HepG2 (cell line): ENCODE measurements around the gene ANKHD1. TPM values are rescaled to one million over a fixed set of nuclear protein-coding genes. Genes with fewer than 3 reads are reported as not detected.
A peak's percentile ranks its signal among the peaks of the same experiment; 100 is the strongest.

ENCODE experiments used
- EZH2 ChIP-seq: conservative IDR thresholded peaks from 2 replicates; pipeline ENCODE4 v1.6.1; 2012; ENCODE audit warnings: mild to moderate bottlenecking, low read depth, low read length, moderate library complexity
- KIAA2018 ChIP-seq: sonication (generic); formaldehyde crosslinking; IDR thresholded peaks from 2 replicates; pipeline ENCODE4 v1.5.0; 2020; ENCODE audit warnings: mild to moderate bottlenecking, missing genetic modification reagents, borderline replicate concordance
- MAFG ChIP-seq: sonication (generic); formaldehyde crosslinking; IDR thresholded peaks from 2 replicates; pipeline ENCODE4 v1.5.1; 2020; ENCODE audit warnings: mild to moderate bottlenecking, missing genetic modification reagents
- MTA1 ChIP-seq: sonication (generic); formaldehyde crosslinking; IDR thresholded peaks from 2 replicates; pipeline ENCODE4 v1.4.0; 2020; ENCODE audit warnings: missing genetic modification reagents, mild to moderate bottlenecking, borderline replicate concordance
- REPIN1 ChIP-seq: sonication (generic); formaldehyde crosslinking; IDR thresholded peaks from 2 replicates; pipeline ENCODE4 v1.8.0; 2022; ENCODE audit warnings: missing genetic modification reagents, low read depth, mild to moderate bottlenecking, borderline replicate concordance
- ZNF501 ChIP-seq: sonication (generic); formaldehyde crosslinking; IDR thresholded peaks from 2 replicates; pipeline ENCODE4 v1.5.1; 2020; ENCODE audit warnings: mild to moderate bottlenecking, moderate library complexity, missing genetic modification reagents
- ZNF770 ChIP-seq: sonication (generic); formaldehyde crosslinking; IDR thresholded peaks from 2 replicates; pipeline ENCODE4 v1.5.0; 2020; ENCODE audit warnings: mild to moderate bottlenecking, missing genetic modification reagents
- ZSCAN21 ChIP-seq: sonication (generic); formaldehyde crosslinking; IDR thresholded peaks from 2 replicates; pipeline ENCODE4 v1.8.0; 2022; ENCODE audit warnings: mild to moderate bottlenecking, missing genetic modification reagents, moderate library complexity, borderline replicate concordance
- polyA plus RNA-seq, 8 experiments: library from polyadenylated mRNA; depleted of rRNA in 3 of 8; stranded (reverse) in 7 of 8; unstranded in 1 of 8; fragments of >200 nt; fragmentation: Illumina TruSeq in 4 of 8; extraction: Trizol in 4 of 8; gene quantifications; 2 replicates each; pipeline versions ENCODE4 v1.2.1 to v1.2.3, GENCODE V29; 2011 to 2016; ENCODE audit warnings: low read depth in 4 of 8, missing spikeins in 1 of 8, mixed read lengths in 1 of 8; ENCODE audit not compliant: insufficient read depth in 1 of 8
- total RNA-seq, 5 experiments: library from RNA; depleted of rRNA; stranded (reverse); fragments of >200 nt; fragmentation: Illumina TruSeq; extraction: Trizol; gene quantifications; 2 replicates each; pipeline ENCODE4 v1.2.3, GENCODE V29; 2016; ENCODE audit warnings: low read depth in 1 of 5

The ANKHD1 gene
- total and polyA plus RNA-seq, 2 of the 13 experiments (the other 11 are each of a cell fraction or from before 2014, with no cell fraction given), result 69.9 to 82.0 TPM

- TF ChIP-seq KIAA2018 (CRISPR knock-in tag), result no peak
- no peak for TF ChIP-seq MAFG (CRISPR knock-in tag)
- TF ChIP-seq MTA1 (CRISPR knock-in tag), result no peak
- TF ChIP-seq REPIN1, result 0 out of 2 replicates have a peak, but pooled peaks have one; percentile 57
- TF ChIP-seq ZNF770 (CRISPR knock-in tag), result peak; percentile 77; the same call in 1 of the 2 replicates
- TF ChIP-seq ZSCAN21 (CRISPR knock-in tag), result no peak
- TF ChIP-seq ZNF501, result no peak; the same call in 1 of the 2 replicates
- no peak for TF ChIP-seq EZH2
Observed at GRCh38 chr5:140402258-140403074, 833 bp downstream of the ANKHD1 start (continued).
